Measurements from ENCODE around the gene DGKZ. TPM values are rescaled to one million over a fixed set of nuclear protein-coding genes. Genes with fewer than 3 reads are reported as not detected.

DGKZ gene
- total and polyA plus RNA-seq, 9 donors = 8.9 to 46.0 (median 29.4) TPM

DNA sequence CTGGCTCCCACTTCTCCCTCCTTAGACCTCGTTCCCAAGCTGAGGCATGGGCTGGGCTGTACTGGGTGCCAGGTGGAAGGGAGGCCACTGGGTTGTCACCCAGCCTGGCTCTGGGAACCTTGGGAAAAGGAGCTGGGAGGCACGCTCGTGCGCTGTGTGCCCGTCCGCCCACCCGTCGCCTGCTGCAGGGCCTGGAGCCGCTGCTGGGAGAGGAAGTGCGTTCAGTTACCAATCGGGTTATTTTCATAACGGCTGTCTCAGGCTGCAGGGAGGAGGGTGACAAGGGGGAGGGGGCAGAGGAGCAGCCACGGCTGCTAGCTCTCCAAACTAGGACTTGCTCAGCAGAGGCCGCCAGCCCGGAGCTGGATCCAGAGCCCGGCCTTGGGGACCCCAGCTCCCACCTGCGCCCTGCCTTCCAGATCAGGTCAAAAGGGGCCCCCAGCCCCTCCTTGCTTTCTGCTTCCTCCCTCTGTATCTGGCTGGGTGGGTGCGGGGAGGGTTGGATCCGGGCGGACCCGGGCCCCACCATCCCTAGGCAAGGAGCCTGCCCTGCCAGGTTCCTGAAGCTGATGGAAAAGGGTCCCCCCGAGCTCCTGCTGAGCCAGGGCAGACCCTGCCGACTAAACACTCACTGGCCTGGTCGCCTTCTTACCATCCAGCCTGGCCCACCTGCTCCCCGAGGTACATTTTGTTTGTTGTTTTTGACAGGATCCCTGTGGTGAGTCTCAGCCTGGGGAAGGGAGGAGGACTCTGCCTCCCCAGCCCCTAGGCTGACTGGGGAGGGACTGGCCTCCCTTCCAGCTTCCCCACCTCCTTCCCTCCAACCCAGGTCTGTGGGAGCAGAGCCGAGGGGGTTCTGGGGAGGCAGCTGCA is 14.3 kb downstream of the DGKZ start:
- H3K27ac ChIP-seq = peak overlapping the region in 1 of 2 donors; percentile 8
- H3K4me3 ChIP-seq = no peak overlapping the region
- no peaks in the 10 kb centered on the region for H3K9me3 ChIP-seq
- peak in 1 of 5 donors; percentile 46 for DNase-seq
- H3K4me1 ChIP-seq (ENCODE audit: insufficient read depth) = peaks cover 7% of the 10 kb centered on the region
- 10 to 20% (median 11%) methylated on average over 26 of the region's 26 CpGs for WGBS, 3 donors
- intact Hi-C loops (cut with DNase I) = no loop called here
- H3K27me3 ChIP-seq = no peaks in the 10 kb centered on the region
- TF ChIP-seq, protein P1, sequence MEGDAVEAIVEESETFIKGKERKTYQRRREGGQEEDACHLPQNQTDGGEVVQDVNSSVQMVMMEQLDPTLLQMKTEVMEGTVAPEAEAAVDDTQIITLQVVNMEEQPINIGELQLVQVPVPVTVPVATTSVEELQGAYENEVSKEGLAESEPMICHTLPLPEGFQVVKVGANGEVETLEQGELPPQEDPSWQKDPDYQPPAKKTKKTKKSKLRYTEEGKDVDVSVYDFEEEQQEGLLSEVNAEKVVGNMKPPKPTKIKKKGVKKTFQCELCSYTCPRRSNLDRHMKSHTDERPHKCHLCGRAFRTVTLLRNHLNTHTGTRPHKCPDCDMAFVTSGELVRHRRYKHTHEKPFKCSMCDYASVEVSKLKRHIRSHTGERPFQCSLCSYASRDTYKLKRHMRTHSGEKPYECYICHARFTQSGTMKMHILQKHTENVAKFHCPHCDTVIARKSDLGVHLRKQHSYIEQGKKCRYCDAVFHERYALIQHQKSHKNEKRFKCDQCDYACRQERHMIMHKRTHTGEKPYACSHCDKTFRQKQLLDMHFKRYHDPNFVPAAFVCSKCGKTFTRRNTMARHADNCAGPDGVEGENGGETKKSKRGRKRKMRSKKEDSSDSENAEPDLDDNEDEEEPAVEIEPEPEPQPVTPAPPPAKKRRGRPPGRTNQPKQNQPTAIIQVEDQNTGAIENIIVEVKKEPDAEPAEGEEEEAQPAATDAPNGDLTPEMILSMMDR (IDR thresholded peaks at IDR 0.05) = no peak
- TF ChIP-seq POLR2A (IDR thresholded peaks at IDR 0.05) (no peak), EP300 (IDR thresholded peaks at IDR 0.05) (no peak)
- H3K36me3 ChIP-seq = no peaks in the 10 kb centered on the region

GRCh38 chr11:46362156-46363030 is 15.1 kb downstream of the DGKZ start:
- Histone ChIP-seq H3K4me3 (no peak overlapping the region), H3K36me3 (no peaks in the 10 kb centered on the region), H3K4me1 (ENCODE audit: insufficient read depth) (peaks cover 9% of the 10 kb centered on the region), H3K27ac (no peak overlapping the region), H3K27me3 (no peaks in the 10 kb centered on the region), H3K9me3 (no peaks in the 10 kb centered on the region)
- DNase-seq = no peak
- TF ChIP-seq, protein P1 (IDR thresholded peaks at IDR 0.05) = no peak
- TF ChIP-seq POLR2A (IDR thresholded peaks at IDR 0.05) = no peak
- no peak for TF ChIP-seq EP300 (IDR thresholded peaks at IDR 0.05)
- intact Hi-C loops (cut with DNase I) = no loop called here
- WGBS, 3 donors = 78 to 86% (median 85%) methylated on average over 19 to 20 of the region's 20 CpGs

- no peaks in the 10 kb centered on the region for H3K27me3 ChIP-seq
- no peak overlapping the region for H3K4me3 ChIP-seq
- H3K27ac ChIP-seq = no peak overlapping the region
- DNase-seq = no peak
- WGBS, 3 donors = 71 to 75% (median 71%) methylated on average over 8 to 9 of the region's 9 CpGs
- no peaks in the 10 kb centered on the region for H3K36me3 ChIP-seq
- no peaks in the 10 kb centered on the region for H3K9me3 ChIP-seq
- intact Hi-C loops (cut with DNase I) = no loop called here
- TF ChIP-seq EP300 (IDR thresholded peaks at IDR 0.05) = no peak
- TF ChIP-seq, protein P1 (IDR thresholded peaks at IDR 0.05) = no peak
- no peak for TF ChIP-seq POLR2A (IDR thresholded peaks at IDR 0.05)
- peaks cover 12% of the 10 kb centered on the region for H3K4me1 ChIP-seq (ENCODE audit: insufficient read depth)
Measured at GRCh38 chr11:46363031-46363407, 15.8 kb downstream of the DGKZ start.

GRCh38 chr11:46363455-46364005 is 16.3 kb downstream of the DGKZ start:
- Histone ChIP-seq H3K36me3 (no peaks in the 10 kb centered on the region), H3K27ac (no peak overlapping the region), H3K27me3 (no peaks in the 10 kb centered on the region), H3K9me3 (no peaks in the 10 kb centered on the region), H3K4me3 (no peak overlapping the region), H3K4me1 (ENCODE audit: insufficient read depth) (peaks cover 13% of the 10 kb centered on the region)
- WGBS, 3 donors = 82 to 88% (median 88%) methylated on average over 20 to 21 of the region's 21 CpGs
- TF ChIP-seq EP300 (IDR thresholded peaks at IDR 0.05) = no peak
- TF ChIP-seq, protein P1 (IDR thresholded peaks at IDR 0.05) = no peak
- TF ChIP-seq POLR2A (IDR thresholded peaks at IDR 0.05) = no peak
- intact Hi-C loops (cut with DNase I) = no loop called here
- no peak for DNase-seq
